ENCODE results near the gene ITPKC.

DNA sequence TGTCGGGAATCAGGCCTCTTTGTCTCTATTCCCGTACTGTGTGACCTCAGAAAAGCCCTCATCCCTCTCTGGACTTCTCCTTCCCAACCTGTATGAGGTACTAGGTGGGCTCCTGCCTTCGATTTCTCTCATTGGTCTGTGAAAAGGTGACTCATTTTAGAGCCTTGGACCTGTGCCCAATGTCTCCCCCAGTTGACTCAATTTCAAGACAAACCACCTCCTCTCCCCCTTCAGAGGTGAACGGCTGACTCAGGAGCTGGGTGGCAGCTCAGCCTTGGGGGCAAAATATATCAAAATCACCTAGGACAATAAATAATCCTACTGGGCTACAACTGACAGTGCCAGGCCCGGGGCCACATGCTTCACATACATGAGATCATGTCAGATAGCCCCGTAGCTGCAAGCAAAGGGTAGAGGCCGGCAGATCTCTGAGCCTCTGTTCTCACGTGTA is 856 bp upstream of the ITPKC start:
- no peak for TF ChIP-seq EZH2 (IDR thresholded peaks at IDR 0.05; ENCODE audit: insufficient read depth, low read length)
- TF ChIP-seq, protein P1, sequence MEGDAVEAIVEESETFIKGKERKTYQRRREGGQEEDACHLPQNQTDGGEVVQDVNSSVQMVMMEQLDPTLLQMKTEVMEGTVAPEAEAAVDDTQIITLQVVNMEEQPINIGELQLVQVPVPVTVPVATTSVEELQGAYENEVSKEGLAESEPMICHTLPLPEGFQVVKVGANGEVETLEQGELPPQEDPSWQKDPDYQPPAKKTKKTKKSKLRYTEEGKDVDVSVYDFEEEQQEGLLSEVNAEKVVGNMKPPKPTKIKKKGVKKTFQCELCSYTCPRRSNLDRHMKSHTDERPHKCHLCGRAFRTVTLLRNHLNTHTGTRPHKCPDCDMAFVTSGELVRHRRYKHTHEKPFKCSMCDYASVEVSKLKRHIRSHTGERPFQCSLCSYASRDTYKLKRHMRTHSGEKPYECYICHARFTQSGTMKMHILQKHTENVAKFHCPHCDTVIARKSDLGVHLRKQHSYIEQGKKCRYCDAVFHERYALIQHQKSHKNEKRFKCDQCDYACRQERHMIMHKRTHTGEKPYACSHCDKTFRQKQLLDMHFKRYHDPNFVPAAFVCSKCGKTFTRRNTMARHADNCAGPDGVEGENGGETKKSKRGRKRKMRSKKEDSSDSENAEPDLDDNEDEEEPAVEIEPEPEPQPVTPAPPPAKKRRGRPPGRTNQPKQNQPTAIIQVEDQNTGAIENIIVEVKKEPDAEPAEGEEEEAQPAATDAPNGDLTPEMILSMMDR (IDR thresholded peaks at IDR 0.05; ENCODE audit: insufficient read depth, low read depth, low read length), result no peak

All from astrocyte (in vitro differentiated cells and primary cell).